GM12875 (cell line): ENCODE results near the gene CELF5.
"Not testable (repeated sequence)": the region's sequence is repeated elsewhere in the genome, so short reads cannot be mapped to it uniquely, and the experiment has no call there.

Experiments used
- H3K4me3 ChIP-seq: one replicate; pipeline ENCODE4 v1.5.1; 2011; ENCODE audit warnings: low read depth, low read length, control low read depth
- CTCF ChIP-seq: IDR thresholded peaks from 2 replicates; pipeline ENCODE4 v1.5.1; 2011; ENCODE audit warnings: low read depth, mild to moderate bottlenecking, control low read depth, inconsistent platforms, low read length, moderate library complexity, borderline replicate concordance; ENCODE audit not compliant: insufficient read depth

CELF5 gene

GRCh38 chr19:3328743-3329142 lies 104.3 kb downstream of the CELF5 start:
- no peak overlapping the region for H3K4me3 ChIP-seq
- TF ChIP-seq CTCF = no peak

- H3K4me3 ChIP-seq = no peak overlapping the region
- TF ChIP-seq CTCF = no peak
These were observed 105.6 kb downstream of the CELF5 start for GRCh38 chr19:3330047-3330446.

- H3K4me3 ChIP-seq = not testable (repeated sequence)
These were observed 107.8 kb downstream of the CELF5 start for GRCh38 chr19:3332232-3332631.

- H3K4me3 ChIP-seq = no peak overlapping the region
- TF ChIP-seq CTCF = no peak
These were observed 108.6 kb downstream of the CELF5 start for GRCh38 chr19:3333020-3333583.

GRCh38 chr19:3333662-3334061 lies 109.2 kb downstream of the CELF5 start:
- no peak for TF ChIP-seq CTCF
- H3K4me3 ChIP-seq = no peak overlapping the region

- H3K4me3 ChIP-seq = not testable (repeated sequence)
These were observed 110.4 kb downstream of the CELF5 start for GRCh38 chr19:3334749-3335430.

GRCh38 chr19:3335431-3336350 lies 111.2 kb downstream of the CELF5 start:
- H3K4me3 ChIP-seq = no peak overlapping the region
- TF ChIP-seq CTCF = no peak

GRCh38 chr19:3336351-3336679 lies 111.9 kb downstream of the CELF5 start:
- no peak for TF ChIP-seq CTCF
- no peak overlapping the region for H3K4me3 ChIP-seq
